Activated T-cell treated with anti-CD3 and anti-CD28 coated beads, Interleukin-2, amount 50 U/mL, for 48 hours (primary cell): Measurements from ENCODE around the gene ZNF865.
A peak's percentile ranks its signal among the peaks of the same experiment; 100 is the strongest.

ENCODE experiments used
- DNase-seq, 2 experiments: peaks; one replicate each; pipeline ENCODE4 v3.0.0-alpha.2; 2020

ZNF865 gene

GRCh38 chr19:55626350-55626749 is 20.9 kb downstream of the ZNF865 start:
- DNase-seq = peak; percentile 47 to 58

- DNase-seq = peak; percentile 86 to 87
These were observed 27.0 kb downstream of the ZNF865 start for GRCh38 chr19:55632463-55632834.

- no peak for DNase-seq
These were observed 28.4 kb downstream of the ZNF865 start for GRCh38 chr19:55633861-55634260.

GRCh38 chr19:55635334-55635717 is 29.9 kb downstream of the ZNF865 start:
- peak in 1 of 2 experiments; percentile 37 for DNase-seq

GRCh38 chr19:55635856-55636440 is 30.5 kb downstream of the ZNF865 start:
- no peak for DNase-seq

GRCh38 chr19:55636723-55637122 is 31.3 kb downstream of the ZNF865 start:
- DNase-seq = no peak

- DNase-seq = no peak
These were observed 32.1 kb downstream of the ZNF865 start for GRCh38 chr19:55637534-55637933.

- peak; percentile 77 to 80 for DNase-seq
These were observed 33.5 kb downstream of the ZNF865 start for GRCh38 chr19:55638864-55639359.

GRCh38 chr19:55640043-55640576 is 34.7 kb downstream of the ZNF865 start:
- DNase-seq = peak; percentile 80 to 87

- DNase-seq = peak; percentile 79 to 85
These were observed 35.4 kb downstream of the ZNF865 start, which contains the start of gene ZNF580 for GRCh38 chr19:55640577-55641425. TSS of gene ZNF580 (plus strand) at chr19:55641002. CDS start at chr19:55642509, 1,507 bp downstream.

GRCh38 chr19:55641426-55642152 is 36.1 kb downstream of the ZNF865 start:
- DNase-seq = peak in 1 of 2 experiments; percentile 58

- DNase-seq = peak; percentile 56 to 63
These were observed 36.9 kb downstream of the ZNF865 start for GRCh38 chr19:55642153-55643002.

GRCh38 chr19:55643003-55643886 is 37.8 kb downstream of the ZNF865 start, which contains the start of gene ZNF581:
TSS of gene ZNF581 (plus strand) at chr19:55643649. CDS start at chr19:55644572, 923 bp downstream.
- peak; percentile 89 to 91 for DNase-seq

- DNase-seq = no peak
These were observed 38.4 kb downstream of the ZNF865 start for GRCh38 chr19:55643887-55644176.

GRCh38 chr19:55644191-55644833 is 38.9 kb downstream of the ZNF865 start:
- no peak for DNase-seq

GRCh38 chr19:55644842-55645511 is 39.5 kb downstream of the ZNF865 start:
- no peak for DNase-seq

GRCh38 chr19:55645512-55645881 is 40.0 kb downstream of the ZNF865 start:
- no peak for DNase-seq

GRCh38 chr19:55646889-55647731 is 41.7 kb downstream of the ZNF865 start:
- no peak for DNase-seq
